Mesendoderm (in vitro differentiated cells): ENCODE results near the gene COL20A1.

Experiments used
- DNase-seq: peaks from one replicate; pipeline ENCODE4 v3.0.0; 2013
- H2AK5ac ChIP-seq: 2 replicates; pipeline ENCODE4 v1.6.1; 2013; ENCODE audit warnings: low read length, inconsistent platforms
- H2BK120ac ChIP-seq: 2 replicates; pipeline ENCODE4 v1.6.1; 2013; ENCODE audit warnings: low read depth, mild to moderate bottlenecking, low read length, moderate library complexity, mixed read lengths
- H2BK15ac ChIP-seq: replicated peaks from 2 replicates; pipeline ENCODE4 v1.6.1; 2013; ENCODE audit warnings: low read depth, mild to moderate bottlenecking, moderate library complexity
- H2BK5ac ChIP-seq: 2 replicates; pipeline ENCODE4 v1.6.1; 2013; ENCODE audit warnings: low read length, inconsistent platforms
- H3K18ac ChIP-seq: 2 replicates; pipeline ENCODE4 v1.6.1; 2013; ENCODE audit warnings: mild to moderate bottlenecking, low read length, mixed read lengths
- H3K23ac ChIP-seq: one replicate; pipeline ENCODE4 v1.6.1; 2013; ENCODE audit warnings: low read length
- H3K27ac ChIP-seq: 2 replicates; pipeline ENCODE4 v1.5.1; 2013; ENCODE audit warnings: low read depth, mild to moderate bottlenecking, inconsistent platforms, low read length, moderate library complexity
- H3K27me3 ChIP-seq: 2 replicates; pipeline ENCODE4 v1.6.1; 2013; ENCODE audit warnings: low read length, control low read depth, mild to moderate bottlenecking, inconsistent platforms; ENCODE audit not compliant: insufficient read depth, poor library complexity
- H3K36me3 ChIP-seq: 2 replicates; pipeline ENCODE4 v1.6.1; 2013; ENCODE audit warnings: low read length, inconsistent platforms; ENCODE audit not compliant: control insufficient read depth, insufficient read depth
- H3K4ac ChIP-seq: one replicate; pipeline ENCODE4 v1.6.1; 2013; ENCODE audit warnings: low read depth, mild to moderate bottlenecking, low read length, moderate library complexity
- H3K4me1 ChIP-seq: 2 replicates; pipeline ENCODE4 v1.6.1; 2013; ENCODE audit warnings: low read depth, low read length, inconsistent platforms; ENCODE audit not compliant: control insufficient read depth
- H3K4me2 ChIP-seq: 2 replicates; pipeline ENCODE4 v1.6.1; 2013; ENCODE audit warnings: low read length
- H3K4me3 ChIP-seq: 2 replicates; pipeline ENCODE4 v1.5.1; 2013; ENCODE audit warnings: mild to moderate bottlenecking, low read length
- H3K56ac ChIP-seq: one replicate; pipeline ENCODE4 v1.6.1; 2013; ENCODE audit warnings: low read length
- H3K79me1 ChIP-seq: 2 replicates; pipeline ENCODE4 v1.6.1; 2013; ENCODE audit warnings: low read length, inconsistent platforms
- H3K79me2 ChIP-seq: 2 replicates; pipeline ENCODE4 v1.6.1; 2013; ENCODE audit warnings: mild to moderate bottlenecking, low read length; ENCODE audit not compliant: control insufficient read depth, insufficient read depth
- H3K9ac ChIP-seq: 2 replicates; pipeline ENCODE4 v1.6.1; 2013; ENCODE audit warnings: low read length, inconsistent platforms
- H4K5ac ChIP-seq: one replicate; pipeline ENCODE4 v1.6.1; 2013; ENCODE audit warnings: low read length
- H4K8ac ChIP-seq: one replicate; pipeline ENCODE4 v1.6.1; 2013; ENCODE audit warnings: low read depth, mild to moderate bottlenecking, control low read depth, low read length, moderate library complexity
- WGBS: extraction: QIAGEN DNeasy Blood & Tissue Kit; methylation state at CpG from one replicate; pipeline ENCODE4 v1.1.7; 2013; ENCODE audit warnings: low lambda C conversion rate, missing lambda C conversion rate; ENCODE audit not compliant: insufficient coverage; ENCODE audit errors: extremely low coverage; 5-methylcytosine and 5-hydroxymethylcytosine counted together

COL20A1 gene

DNA sequence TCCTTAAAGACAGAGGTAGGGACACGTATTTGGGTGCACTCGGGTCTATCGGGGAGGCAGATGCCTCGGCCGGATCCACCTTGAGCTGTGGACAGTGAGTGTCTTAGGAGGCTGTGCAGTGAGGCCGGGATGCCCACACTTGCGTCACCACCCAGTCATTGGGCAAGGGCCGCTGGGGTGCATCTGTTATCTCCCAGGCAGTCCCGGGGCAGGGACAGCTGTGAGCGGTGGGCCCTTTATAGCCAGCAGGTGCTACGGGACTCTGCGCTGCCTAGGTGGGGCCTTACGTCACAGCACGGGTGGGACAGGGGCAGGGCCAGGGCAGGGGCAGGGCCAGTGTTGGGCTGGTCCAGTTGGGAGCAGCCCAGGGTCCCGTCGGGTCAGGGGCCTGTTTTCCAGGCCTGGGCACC, 689 bp upstream of the COL20A1 start:
- Histone ChIP-seq H2BK15ac (no peak overlapping the region), H3K18ac (no peak overlapping the region), H2AK5ac (no peak overlapping the region), H3K9ac (no peak overlapping the region), H3K4me2 (no peak overlapping the region), H3K4me1 (no peaks in the 10 kb centered on the region), H3K27ac (no peak overlapping the region), H2BK120ac (no peak overlapping the region), H3K27me3 (peaks cover 4% of the 10 kb centered on the region), H3K36me3 (peaks cover 5% of the 10 kb centered on the region), H3K79me1 (no peaks in the 10 kb centered on the region), H4K8ac (no peak overlapping the region), H3K79me2 (no peaks in the 10 kb centered on the region), H3K4me3 (no peak overlapping the region), H2BK5ac (no peak overlapping the region), H3K23ac (no peak overlapping the region), H3K4ac (no peak overlapping the region), H4K5ac (no peak overlapping the region), H3K56ac (no peak overlapping the region)
- WGBS, result no CpG with 5 or more reads among the region's 16 CpGs
- DNase-seq, result no peak

GRCh38 chr20:63293456-63293855, 470 bp downstream of the COL20A1 start:
- H3K9ac ChIP-seq, result no peak overlapping the region
- no peak overlapping the region for H2AK5ac ChIP-seq
- no peaks in the 10 kb centered on the region for H3K79me2 ChIP-seq
- no peak overlapping the region for H3K18ac ChIP-seq
- H3K79me1 ChIP-seq, result no peaks in the 10 kb centered on the region
- H2BK5ac ChIP-seq, result no peak overlapping the region
- no peak overlapping the region for H3K4me3 ChIP-seq
- no peak overlapping the region for H3K23ac ChIP-seq
- H3K4me1 ChIP-seq, result no peaks in the 10 kb centered on the region
- no peak overlapping the region for H4K5ac ChIP-seq
- H3K4me2 ChIP-seq, result no peak overlapping the region
- H4K8ac ChIP-seq, result no peak overlapping the region
- no CpG with 5 or more reads among the region's 11 CpGs for WGBS
- no peak overlapping the region for H3K27ac ChIP-seq
- H3K36me3 ChIP-seq, result peaks cover 2% of the 10 kb centered on the region
- H3K4ac ChIP-seq, result no peak overlapping the region
- no peak overlapping the region for H2BK15ac ChIP-seq
- no peak overlapping the region for H2BK120ac ChIP-seq
- H3K27me3 ChIP-seq, result peaks cover 4% of the 10 kb centered on the region
- H3K56ac ChIP-seq, result peak overlapping the region; percentile 34
- no peak for DNase-seq

DNA sequence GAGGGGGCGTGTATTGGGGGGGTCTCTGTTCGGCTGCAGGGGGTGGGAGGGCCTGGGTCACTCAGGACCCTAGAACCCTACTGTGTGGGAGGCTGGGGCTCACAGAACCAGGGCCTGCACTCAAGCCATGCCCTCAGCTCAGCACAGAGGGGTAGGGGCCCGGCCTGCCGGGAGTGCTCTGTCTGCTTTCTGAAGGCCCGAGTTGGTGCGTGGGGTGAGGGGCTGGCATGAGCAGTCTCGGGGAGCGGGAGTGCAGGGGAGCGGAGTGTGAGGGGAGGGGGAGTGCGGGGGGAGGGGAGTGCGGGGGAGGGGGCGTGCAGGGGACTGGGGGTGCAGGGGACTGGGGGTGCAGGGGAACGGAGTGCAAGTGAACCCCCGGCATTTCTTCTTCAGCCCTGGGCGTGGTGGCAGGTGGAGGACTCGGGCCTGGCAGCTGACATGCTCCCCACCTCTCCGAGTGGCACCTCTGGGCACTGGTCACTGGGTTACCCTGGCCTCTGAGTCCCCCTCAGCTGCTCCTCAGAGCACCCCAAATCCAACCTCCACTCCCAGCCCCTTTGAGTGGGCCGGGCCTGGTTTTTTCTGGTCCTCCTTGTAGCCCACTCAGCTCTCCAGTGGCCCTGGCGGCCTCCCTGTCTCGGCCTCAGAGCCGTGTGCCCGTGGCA, 1.0 kb downstream of the COL20A1 start:
- H3K27me3 ChIP-seq, result peaks cover 4% of the 10 kb centered on the region
- H3K4me3 ChIP-seq, result no peak overlapping the region
- H2BK120ac ChIP-seq, result no peak overlapping the region
- H3K4ac ChIP-seq, result no peak overlapping the region
- H2BK5ac ChIP-seq, result no peak overlapping the region
- no peaks in the 10 kb centered on the region for H3K79me2 ChIP-seq
- H3K9ac ChIP-seq, result no peak overlapping the region
- H3K4me2 ChIP-seq, result no peak overlapping the region
- DNase-seq, result peak; percentile 52
- peak overlapping the region; percentile 34 for H3K56ac ChIP-seq
- H3K36me3 ChIP-seq, result no peaks in the 10 kb centered on the region
- H2BK15ac ChIP-seq, result no peak overlapping the region
- no peak overlapping the region for H3K23ac ChIP-seq
- H4K5ac ChIP-seq, result no peak overlapping the region
- H3K4me1 ChIP-seq, result no peaks in the 10 kb centered on the region
- no peak overlapping the region for H2AK5ac ChIP-seq
- no peak overlapping the region for H4K8ac ChIP-seq
- no peak overlapping the region for H3K27ac ChIP-seq
- H3K18ac ChIP-seq, result no peak overlapping the region
- no CpG with 5 or more reads among the region's 22 CpGs for WGBS
- no peaks in the 10 kb centered on the region for H3K79me1 ChIP-seq

DNA sequence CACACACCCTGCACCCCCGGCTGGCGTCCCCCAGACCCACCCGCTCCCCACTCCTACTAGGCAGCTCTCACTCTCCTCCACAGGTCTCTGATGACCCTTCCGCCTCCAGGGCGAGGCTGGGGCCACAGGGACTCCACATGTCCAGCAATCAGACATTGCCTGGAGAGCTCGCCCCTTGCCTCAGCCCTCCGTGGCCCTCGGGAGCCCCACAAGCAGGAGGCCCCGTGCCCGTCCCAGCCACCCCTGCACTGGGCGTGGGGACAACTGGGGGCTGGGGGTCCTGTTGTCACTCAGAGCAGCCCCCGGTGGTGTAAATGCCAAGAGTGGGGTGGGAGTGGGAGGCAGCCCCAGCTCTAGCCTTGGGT, 1.5 kb downstream of the COL20A1 start:
- Histone ChIP-seq H3K56ac (no peak overlapping the region), H3K23ac (peak overlapping the region; percentile 80), H2BK120ac (no peak overlapping the region), H3K4ac (no peak overlapping the region), H3K27ac (no peak overlapping the region), H3K4me3 (no peak overlapping the region), H4K5ac (no peak overlapping the region), H3K27me3 (peaks cover 4% of the 10 kb centered on the region), H3K79me2 (no peaks in the 10 kb centered on the region), H3K4me2 (no peak overlapping the region), H3K18ac (no peak overlapping the region), H3K79me1 (no peaks in the 10 kb centered on the region), H2BK5ac (no peak overlapping the region), H2BK15ac (no peak overlapping the region), H3K36me3 (no peaks in the 10 kb centered on the region), H4K8ac (no peak overlapping the region), H3K4me1 (no peaks in the 10 kb centered on the region), H3K9ac (no peak overlapping the region), H2AK5ac (no peak overlapping the region)
- DNase-seq, result no peak
- WGBS, result no CpG with 5 or more reads among the region's 12 CpGs

GRCh38 chr20:63295018-63295417, 2.0 kb downstream of the COL20A1 start:
- Histone ChIP-seq H3K4ac (no peak overlapping the region), H2BK15ac (no peak overlapping the region), H4K8ac (no peak overlapping the region), H3K27ac (no peak overlapping the region), H4K5ac (no peak overlapping the region), H2BK5ac (no peak overlapping the region), H3K18ac (no peak overlapping the region), H3K9ac (no peak overlapping the region), H3K4me1 (no peaks in the 10 kb centered on the region), H3K4me2 (no peak overlapping the region), H3K27me3 (peaks cover 4% of the 10 kb centered on the region), H2AK5ac (no peak overlapping the region), H3K79me2 (no peaks in the 10 kb centered on the region), H3K23ac (peak overlapping the region; percentile 66), H3K4me3 (no peak overlapping the region), H2BK120ac (no peak overlapping the region), H3K79me1 (no peaks in the 10 kb centered on the region), H3K36me3 (no peaks in the 10 kb centered on the region), H3K56ac (peak overlapping the region; percentile 49)
- WGBS, result no CpG with 5 or more reads among the region's 19 CpGs
- no peak for DNase-seq

DNA sequence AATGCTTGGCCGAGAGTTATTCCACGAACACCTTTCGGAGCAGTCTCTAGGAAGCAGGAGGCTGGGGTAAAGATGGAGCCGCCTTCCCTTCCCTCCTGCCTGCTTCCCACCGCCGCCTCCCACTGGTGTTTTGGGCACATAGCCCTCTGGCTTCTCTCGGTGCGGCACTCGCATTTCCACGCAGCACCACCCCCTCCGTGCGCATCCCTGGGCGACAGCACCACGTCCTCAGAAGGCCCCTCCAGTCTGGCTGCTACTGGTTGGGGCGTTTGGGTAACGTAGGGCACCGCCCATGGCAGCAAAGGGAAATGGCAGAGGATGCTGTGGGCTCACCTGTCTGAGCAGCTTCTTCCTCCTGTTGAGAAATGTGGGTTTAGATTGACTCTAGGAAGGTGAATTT, 2.4 kb downstream of the COL20A1 start:
- H3K27me3 ChIP-seq, result peaks cover 4% of the 10 kb centered on the region
- no peak overlapping the region for H2BK120ac ChIP-seq
- H3K56ac ChIP-seq, result no peak overlapping the region
- no CpG with 5 or more reads among the region's 17 CpGs for WGBS
- no peak overlapping the region for H4K8ac ChIP-seq
- H3K79me1 ChIP-seq, result no peaks in the 10 kb centered on the region
- no peak overlapping the region for H3K27ac ChIP-seq
- H3K23ac ChIP-seq, result peak overlapping the region; percentile 66
- no peaks in the 10 kb centered on the region for H3K4me1 ChIP-seq
- no peak overlapping the region for H2BK5ac ChIP-seq
- no peaks in the 10 kb centered on the region for H3K79me2 ChIP-seq
- H3K18ac ChIP-seq, result no peak overlapping the region
- no peak overlapping the region for H3K4ac ChIP-seq
- no peak overlapping the region for H2AK5ac ChIP-seq
- H4K5ac ChIP-seq, result no peak overlapping the region
- no peak for DNase-seq
- no peak overlapping the region for H3K9ac ChIP-seq
- H2BK15ac ChIP-seq, result no peak overlapping the region
- H3K36me3 ChIP-seq, result no peaks in the 10 kb centered on the region
- H3K4me2 ChIP-seq, result no peak overlapping the region
- H3K4me3 ChIP-seq, result no peak overlapping the region
